ENCODE results near the gene FOXJ1.

GRCh38 chr17:76174037-76174436 lies 33.0 kb upstream of the FOXJ1 start:
- TF ChIP-seq CTCF (IDR thresholded peaks at IDR 0.05): no peak
- TF ChIP-seq POLR2A (IDR thresholded peaks at IDR 0.05): no peak

Measured in testis (tissue), 2 donors.